Activated T-helper 17 cell treated with anti-CD3 and anti-CD28 coated beads, Interleukin-2, amount 50 U/mL, for 72 hours (primary cell): ENCODE data around the gene GMEB2. TPM values are rescaled to one million over a fixed set of nuclear protein-coding genes. Genes with fewer than 3 reads are reported as not detected.
"Not testable (repeated sequence)": the region's sequence is repeated elsewhere in the genome, so short reads cannot be mapped to it uniquely, and the experiment has no call there.

ENCODE experiments used
- ATAC-seq: fragments of 150-1000 bp; cut with Tn5 transposase; replicated peaks from 2 replicates; pipeline ENCODE4 v1.10.0; 2021; ENCODE audit warnings: mild to moderate bottlenecking, moderate library complexity
- H3K27ac Mint-ChIP-seq: one replicate; pipeline ENCODE4 v1.8.0; 2022; ENCODE audit warnings: mixed read lengths
- H3K27me3 Mint-ChIP-seq: one replicate; pipeline ENCODE4 v1.8.0; 2022; ENCODE audit warnings: mixed read lengths
- H3K36me3 Mint-ChIP-seq: one replicate; pipeline ENCODE4 v1.8.0; 2022; ENCODE audit warnings: low read depth, mild to moderate bottlenecking, mixed read lengths
- H3K4me1 Mint-ChIP-seq: one replicate; pipeline ENCODE4 v1.8.0; 2022; ENCODE audit warnings: mixed read lengths
- H3K4me3 Mint-ChIP-seq: one replicate; pipeline ENCODE4 v1.8.0; 2022; ENCODE audit warnings: mild to moderate bottlenecking, mixed read lengths
- H3K9me3 Mint-ChIP-seq: one replicate; pipeline ENCODE4 v1.8.0; 2022; ENCODE audit warnings: mixed read lengths
- total RNA-seq, 2 donors: library from RNA; stranded (reverse); gene quantifications; one replicate each; pipeline ENCODE4 v1.2.3, GENCODE V29; 2022

The GMEB2 gene
- total RNA-seq, 2 donors from 2014 or later = 11.5 to 19.6 TPM

DNA sequence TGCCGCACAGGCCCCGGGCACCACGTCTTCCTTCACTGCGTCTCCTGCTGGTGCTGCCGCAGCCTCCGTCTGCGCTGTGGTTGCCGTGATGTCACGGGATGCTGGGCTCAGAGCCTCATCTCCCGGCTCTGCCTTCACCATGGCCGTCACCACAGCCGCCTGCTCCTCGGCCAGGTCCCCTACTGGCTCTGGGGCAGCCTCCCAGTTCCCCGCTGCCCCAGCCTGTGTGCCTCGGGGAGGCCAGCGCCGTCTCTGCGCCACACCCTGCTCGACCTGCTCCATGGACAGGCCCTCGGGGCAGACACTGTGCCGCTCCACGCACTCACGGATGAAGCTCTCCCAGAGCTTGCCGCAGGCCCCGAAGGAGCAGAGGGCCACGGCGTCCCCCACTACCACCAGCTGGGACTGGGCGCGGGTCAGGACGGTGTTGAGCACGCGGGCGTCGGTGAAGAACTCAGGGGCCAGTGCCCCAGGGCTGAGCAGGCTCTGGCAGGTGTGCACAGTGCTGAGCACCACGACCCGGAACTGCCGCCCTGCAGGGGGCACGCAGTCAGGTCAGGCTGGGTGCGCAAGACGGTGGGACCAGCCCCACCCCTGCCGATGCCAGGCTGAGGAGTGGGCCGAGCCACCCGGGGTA lies 61.1 kb downstream of the GMEB2 start:
- Mint-ChIP-seq H3K27me3 (no peaks in the 10 kb centered on the region), H3K4me1 (no peaks in the 10 kb centered on the region), H3K36me3 (no peaks in the 10 kb centered on the region), H3K27ac (no peak overlapping the region), H3K9me3 (no peaks in the 10 kb centered on the region), H3K4me3 (no peak overlapping the region)
- ATAC-seq = no peak

DNA sequence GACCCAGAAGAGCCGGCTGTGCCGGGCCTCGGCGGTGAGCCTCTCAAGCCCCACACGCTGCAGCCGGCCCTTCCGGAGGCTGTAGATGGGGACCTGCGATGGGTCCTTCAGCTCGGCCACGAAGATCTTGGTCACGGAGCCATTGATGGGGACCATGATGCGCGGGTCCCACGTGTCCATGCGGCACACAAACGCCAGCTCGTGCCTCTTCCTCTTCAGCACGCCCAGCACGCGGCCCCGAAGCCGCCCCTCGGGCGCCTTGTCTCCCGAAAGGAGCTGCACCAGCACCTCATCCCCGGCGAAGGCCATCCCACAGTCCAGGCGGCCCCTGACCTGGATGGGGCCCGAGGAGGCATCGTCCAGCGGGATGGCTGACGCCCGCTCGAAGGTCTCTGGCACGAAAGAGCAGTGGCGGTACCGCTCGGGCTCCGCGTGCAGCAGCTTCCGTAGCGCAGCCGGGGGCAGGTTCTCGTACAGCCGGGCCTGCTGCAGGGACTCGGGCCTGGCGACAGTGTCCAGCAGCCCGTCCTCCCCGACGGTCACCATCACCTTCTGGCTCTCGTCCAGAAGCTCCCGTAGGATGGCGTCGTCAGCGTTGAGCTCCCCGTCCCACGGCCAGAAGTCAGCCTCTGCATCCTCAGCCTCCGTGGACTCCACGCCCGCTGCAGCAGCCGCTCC lies 61.7 kb downstream of the GMEB2 start:
- H3K9me3 Mint-ChIP-seq = no peaks in the 10 kb centered on the region
- ATAC-seq = no peak

DNA sequence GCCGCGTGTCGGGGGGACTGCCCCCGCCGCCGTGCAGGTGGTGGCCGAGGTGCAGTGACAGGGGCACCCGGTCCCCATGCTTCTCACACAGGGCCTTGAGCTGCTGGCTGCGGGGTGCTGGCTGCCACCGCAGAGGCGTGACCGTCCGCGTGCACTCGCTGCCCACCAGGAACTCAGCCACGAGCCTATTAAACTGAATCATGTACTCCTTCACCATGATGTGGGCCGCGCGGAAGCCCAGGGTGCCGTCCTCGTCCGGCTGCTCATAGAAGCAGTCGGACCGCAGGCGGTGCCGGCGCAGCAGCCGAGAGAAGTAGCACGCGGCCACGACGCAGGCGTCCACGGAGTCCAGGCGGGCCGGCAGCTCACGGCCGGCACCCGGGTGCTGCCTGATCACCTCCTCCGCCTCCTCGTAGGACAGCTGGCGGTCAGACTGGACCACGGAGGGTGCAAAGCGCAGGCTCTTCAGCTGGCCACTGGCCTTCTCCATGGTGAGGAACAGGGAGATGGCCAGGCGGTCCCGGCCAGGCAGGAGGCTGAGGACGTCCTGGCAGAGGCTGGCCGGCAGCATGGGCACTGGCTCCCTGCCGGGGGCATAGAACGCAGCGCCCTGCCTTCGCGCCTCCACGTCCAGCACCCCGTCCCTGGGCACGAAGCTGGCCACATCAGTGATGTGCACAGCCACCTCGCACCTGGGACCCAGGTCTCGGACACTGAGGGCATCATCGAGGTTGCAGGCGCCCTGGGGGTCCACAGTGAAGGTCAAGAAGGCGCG lies 62.7 kb downstream of the GMEB2 start:
- Mint-ChIP-seq H3K27ac (no peak overlapping the region), H3K4me3 (no peak overlapping the region), H3K4me1 (no peaks in the 10 kb centered on the region), H3K36me3 (peaks cover 5% of the 10 kb centered on the region), H3K9me3 (no peaks in the 10 kb centered on the region), H3K27me3 (no peaks in the 10 kb centered on the region)
- no peak for ATAC-seq

More for the DNA sequence above, 61.7 kb downstream of the GMEB2 start:
- no peaks in the 10 kb centered on the region for H3K27me3 Mint-ChIP-seq
- peaks cover 4% of the 10 kb centered on the region for H3K36me3 Mint-ChIP-seq
- no peak overlapping the region for H3K27ac Mint-ChIP-seq
- no peaks in the 10 kb centered on the region for H3K4me1 Mint-ChIP-seq
- no peak overlapping the region for H3K4me3 Mint-ChIP-seq

DNA sequence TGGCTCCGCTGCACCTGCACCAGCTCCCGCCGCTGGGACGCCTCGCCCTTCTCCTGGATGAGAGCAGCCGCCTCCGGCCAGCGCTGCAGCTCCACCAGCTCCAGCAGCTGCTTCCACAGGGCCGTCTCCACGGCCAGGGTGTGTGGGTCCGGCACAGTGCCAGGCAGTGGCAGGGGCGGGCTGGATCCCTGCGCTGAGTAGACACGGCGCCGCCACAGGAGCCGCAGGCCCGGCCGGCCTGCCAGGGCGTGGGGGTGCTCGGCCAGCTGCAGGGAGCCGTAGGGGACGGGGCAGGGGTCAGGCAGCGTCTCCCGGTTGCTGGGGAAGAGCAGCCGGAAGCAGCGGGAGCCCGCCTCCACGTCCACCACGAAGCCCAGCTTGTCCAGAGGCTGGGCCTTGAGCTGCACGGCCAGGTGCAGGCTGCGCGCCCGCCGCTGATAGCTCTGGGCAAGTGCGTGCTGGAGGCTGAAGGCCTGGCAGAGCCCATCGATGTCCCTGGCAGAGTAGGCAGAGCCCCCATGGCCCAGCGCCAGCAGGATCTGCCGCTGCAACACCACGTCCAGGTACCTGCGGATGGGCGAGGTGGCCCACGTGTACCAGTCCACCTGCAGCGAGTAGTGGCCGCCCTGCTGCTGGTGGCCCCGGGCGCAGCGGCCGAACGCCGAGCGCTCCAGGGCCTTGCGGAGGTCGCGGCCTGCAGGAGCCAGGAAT lies 63.5 kb downstream of the GMEB2 start:
- H3K4me1 Mint-ChIP-seq = no peaks in the 10 kb centered on the region
- no peak overlapping the region for H3K27ac Mint-ChIP-seq
- no peak overlapping the region for H3K4me3 Mint-ChIP-seq
- H3K36me3 Mint-ChIP-seq = peaks cover 5% of the 10 kb centered on the region
- H3K9me3 Mint-ChIP-seq = no peaks in the 10 kb centered on the region
- H3K27me3 Mint-ChIP-seq = no peaks in the 10 kb centered on the region
- no peak for ATAC-seq

GRCh38 chr20:63562461-63563224 lies 64.3 kb downstream of the GMEB2 start:
- Mint-ChIP-seq H3K36me3 (peaks cover 5% of the 10 kb centered on the region), H3K27me3 (no peaks in the 10 kb centered on the region), H3K9me3 (no peaks in the 10 kb centered on the region), H3K4me1 (no peaks in the 10 kb centered on the region), H3K27ac (no peak overlapping the region), H3K4me3 (no peak overlapping the region)
- no peak for ATAC-seq

DNA sequence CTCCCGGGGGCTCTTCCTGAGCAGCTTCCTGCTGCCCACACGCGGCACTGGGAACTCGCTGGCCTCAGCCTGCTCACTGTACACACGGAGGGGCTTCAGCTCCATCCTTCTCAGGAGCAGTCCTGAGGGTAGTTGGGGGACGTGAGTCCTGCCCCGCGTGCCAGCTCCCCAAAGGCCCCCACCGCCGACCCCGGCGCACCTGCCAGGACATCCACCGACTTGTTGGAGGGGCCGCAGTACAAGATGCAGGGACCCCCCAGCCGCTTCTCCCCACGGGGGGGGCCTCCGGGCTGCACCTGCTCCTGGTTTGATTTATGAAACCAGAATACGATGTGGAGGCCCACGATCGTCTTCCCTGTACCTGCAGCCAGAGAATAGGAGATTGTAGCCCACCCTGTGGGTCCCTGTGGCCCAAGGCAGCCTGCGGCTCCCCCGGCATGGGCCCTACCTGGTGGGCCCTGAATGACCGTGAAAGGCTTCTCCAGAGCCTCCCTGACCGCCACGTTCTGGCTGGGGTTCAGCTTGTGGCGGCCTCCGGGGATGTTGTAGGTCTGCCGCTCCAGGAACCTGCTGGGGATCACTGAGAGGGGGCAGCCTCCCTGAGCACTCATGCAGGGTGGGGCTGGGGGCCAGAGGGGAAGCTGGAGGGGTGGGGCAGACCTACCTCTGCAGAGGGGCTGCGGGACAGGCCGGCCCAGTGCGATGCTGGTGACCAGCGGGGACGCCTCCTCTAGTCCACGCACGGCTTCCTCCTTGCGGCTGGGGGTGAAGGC lies 65.1 kb downstream of the GMEB2 start:
- H3K4me1 Mint-ChIP-seq = no peaks in the 10 kb centered on the region
- no peak overlapping the region for H3K27ac Mint-ChIP-seq
- H3K27me3 Mint-ChIP-seq = no peaks in the 10 kb centered on the region
- H3K9me3 Mint-ChIP-seq = no peaks in the 10 kb centered on the region
- H3K4me3 Mint-ChIP-seq = no peak overlapping the region
- H3K36me3 Mint-ChIP-seq = peaks cover 5% of the 10 kb centered on the region
- no peak for ATAC-seq

GRCh38 chr20:63560856-63561609 lies 65.9 kb downstream of the GMEB2 start:
- Mint-ChIP-seq H3K4me3 (no peak overlapping the region), H3K27me3 (no peaks in the 10 kb centered on the region), H3K27ac (no peak overlapping the region), H3K4me1 (no peaks in the 10 kb centered on the region), H3K9me3 (no peaks in the 10 kb centered on the region), H3K36me3 (peaks cover 5% of the 10 kb centered on the region)
- no peak for ATAC-seq

DNA sequence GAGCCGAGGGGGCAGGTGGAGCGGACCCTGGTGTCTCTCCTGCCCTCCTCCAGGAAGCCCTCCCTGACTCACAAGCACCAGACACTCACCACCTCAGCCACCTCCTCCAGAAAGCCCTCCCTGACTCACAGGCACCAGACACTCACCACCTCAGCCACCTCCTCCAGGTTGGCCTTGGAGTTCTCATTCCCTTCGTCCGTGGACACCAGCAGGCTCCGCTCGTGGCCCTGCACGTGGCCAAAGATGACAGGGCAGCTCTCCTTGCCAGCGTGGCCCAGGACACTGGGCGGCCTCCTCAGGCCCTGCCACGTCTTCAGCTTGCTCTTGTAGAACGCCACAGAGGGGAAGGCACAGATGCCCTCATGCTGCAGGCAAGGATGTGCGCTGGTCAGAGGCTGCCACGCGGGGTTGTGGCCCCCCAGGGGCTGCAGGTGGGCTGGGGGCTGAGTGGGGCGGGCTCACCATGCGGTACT lies 66.5 kb downstream of the GMEB2 start:
- no peaks in the 10 kb centered on the region for H3K9me3 Mint-ChIP-seq
- H3K27me3 Mint-ChIP-seq = no peaks in the 10 kb centered on the region
- H3K4me3 Mint-ChIP-seq = no peak overlapping the region
- ATAC-seq = peak; percentile 39
- no peaks in the 10 kb centered on the region for H3K4me1 Mint-ChIP-seq
- no peak overlapping the region for H3K27ac Mint-ChIP-seq
- H3K36me3 Mint-ChIP-seq = peaks cover 5% of the 10 kb centered on the region

GRCh38 chr20:63559485-63560332 lies 67.2 kb downstream of the GMEB2 start:
- ATAC-seq, H3K27me3 Mint-ChIP-seq, H3K36me3 Mint-ChIP-seq, H3K4me3 Mint-ChIP-seq, H3K27ac Mint-ChIP-seq, H3K9me3 Mint-ChIP-seq, H3K4me1 Mint-ChIP-seq: not testable (repeated sequence)

- Mint-ChIP-seq H3K4me3 (no peak overlapping the region), H3K27me3 (no peaks in the 10 kb centered on the region), H3K36me3 (peaks cover 5% of the 10 kb centered on the region), H3K9me3 (no peaks in the 10 kb centered on the region), H3K27ac (no peak overlapping the region), H3K4me1 (no peaks in the 10 kb centered on the region)
- no peak for ATAC-seq
Measured at GRCh38 chr20:63558804-63559484, 68.0 kb downstream of the GMEB2 start.

DNA sequence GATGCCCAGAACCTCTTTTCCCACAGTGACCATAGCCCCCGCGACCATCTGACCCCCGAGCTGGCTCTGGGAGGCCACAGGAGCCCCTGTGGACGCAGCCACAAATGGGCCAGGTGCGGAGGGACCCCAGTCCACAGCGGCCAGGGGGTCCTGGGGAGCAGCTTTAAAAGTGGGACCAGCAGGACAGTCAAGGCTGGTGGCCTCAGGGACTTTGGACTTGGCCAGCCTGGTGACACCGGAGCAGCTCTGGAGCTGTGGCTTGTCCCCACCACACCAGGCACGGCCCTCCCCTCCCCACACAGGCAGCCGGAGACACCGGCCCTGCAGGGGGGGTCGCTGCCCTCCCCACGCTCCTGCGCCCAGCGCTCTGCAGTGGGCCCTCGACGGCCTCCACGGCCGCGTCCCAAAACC lies 69.4 kb downstream of the GMEB2 start:
- Mint-ChIP-seq H3K4me1 (peaks cover 6% of the 10 kb centered on the region), H3K27me3 (no peaks in the 10 kb centered on the region), H3K9me3 (no peaks in the 10 kb centered on the region), H3K27ac (no peak overlapping the region), H3K4me3 (no peak overlapping the region), H3K36me3 (peaks cover 5% of the 10 kb centered on the region)
- ATAC-seq = no peak
